HG02798 (cell line): ENCODE data around the gene SDK1.

Experiments used
- ATAC-seq: cut with Tn5 transposase; IDR thresholded peaks from one replicate; pipeline ENCODE4 v1.9.1; 2021; ENCODE audit warnings: mild to moderate bottlenecking; ENCODE audit not compliant: unreplicated experiment, poor library complexity

Gene SDK1

GRCh38 chr7:4195660-4196059 is 894.6 kb downstream of the SDK1 start:
- no peak for ATAC-seq

- ATAC-seq: no peak
Observed at GRCh38 chr7:4196121-4196819, 895.2 kb downstream of the SDK1 start.

GRCh38 chr7:4198301-4198700 is 897.2 kb downstream of the SDK1 start:
- ATAC-seq: no peak

GRCh38 chr7:4200546-4201094 is 899.6 kb downstream of the SDK1 start:
- no peak for ATAC-seq

GRCh38 chr7:4201566-4201965 is 900.5 kb downstream of the SDK1 start:
- ATAC-seq: no peak

GRCh38 chr7:4202154-4202736 is 901.2 kb downstream of the SDK1 start:
- no peak for ATAC-seq

GRCh38 chr7:4202954-4203353 is 901.9 kb downstream of the SDK1 start:
- no peak for ATAC-seq

- ATAC-seq: no peak
Observed at GRCh38 chr7:4203626-4204512, 902.8 kb downstream of the SDK1 start.

GRCh38 chr7:4204513-4205165 is 903.6 kb downstream of the SDK1 start:
- ATAC-seq: no peak

- no peak for ATAC-seq
Observed at GRCh38 chr7:4205828-4206227, 904.8 kb downstream of the SDK1 start.

- no peak for ATAC-seq
Observed at GRCh38 chr7:4207011-4207410, 906.0 kb downstream of the SDK1 start.

- no peak for ATAC-seq
Observed at GRCh38 chr7:4208086-4208485, 907.0 kb downstream of the SDK1 start.

GRCh38 chr7:4208586-4208985 is 907.5 kb downstream of the SDK1 start:
- ATAC-seq: no peak

GRCh38 chr7:4209126-4209525 is 908.1 kb downstream of the SDK1 start:
- ATAC-seq: no peak

GRCh38 chr7:4209966-4210365 is 908.9 kb downstream of the SDK1 start:
- no peak for ATAC-seq

- no peak for ATAC-seq
Observed at GRCh38 chr7:4210821-4211220, 909.8 kb downstream of the SDK1 start.

- no peak for ATAC-seq
Observed at GRCh38 chr7:4211261-4211660, 910.2 kb downstream of the SDK1 start.

GRCh38 chr7:4212376-4212775 is 911.3 kb downstream of the SDK1 start:
- no peak for ATAC-seq

- no peak for ATAC-seq
Observed at GRCh38 chr7:4214291-4215155, 913.5 kb downstream of the SDK1 start.
